ENCODE data around the gene TENM3.

DNA sequence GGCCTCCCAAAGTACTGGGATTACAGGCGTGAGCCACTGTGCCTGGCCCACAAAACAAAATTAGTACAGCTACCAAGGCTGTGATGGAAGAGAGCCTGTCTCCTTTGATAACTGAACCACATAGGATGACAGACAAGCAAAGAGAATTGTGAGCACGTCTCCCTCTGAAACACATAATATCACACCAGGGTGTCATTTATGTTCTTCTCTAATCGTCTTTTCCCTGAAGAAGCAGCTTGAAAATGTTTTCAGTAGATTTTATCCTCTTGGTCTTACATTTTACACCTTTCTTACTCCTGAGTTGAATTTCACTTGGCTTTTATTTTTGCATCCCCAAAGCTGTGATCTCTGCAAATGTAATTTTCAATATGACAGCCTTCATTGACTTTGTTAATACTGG is 67.8 kb downstream of the TENM3 start:
- TF ChIP-seq, protein P1, sequence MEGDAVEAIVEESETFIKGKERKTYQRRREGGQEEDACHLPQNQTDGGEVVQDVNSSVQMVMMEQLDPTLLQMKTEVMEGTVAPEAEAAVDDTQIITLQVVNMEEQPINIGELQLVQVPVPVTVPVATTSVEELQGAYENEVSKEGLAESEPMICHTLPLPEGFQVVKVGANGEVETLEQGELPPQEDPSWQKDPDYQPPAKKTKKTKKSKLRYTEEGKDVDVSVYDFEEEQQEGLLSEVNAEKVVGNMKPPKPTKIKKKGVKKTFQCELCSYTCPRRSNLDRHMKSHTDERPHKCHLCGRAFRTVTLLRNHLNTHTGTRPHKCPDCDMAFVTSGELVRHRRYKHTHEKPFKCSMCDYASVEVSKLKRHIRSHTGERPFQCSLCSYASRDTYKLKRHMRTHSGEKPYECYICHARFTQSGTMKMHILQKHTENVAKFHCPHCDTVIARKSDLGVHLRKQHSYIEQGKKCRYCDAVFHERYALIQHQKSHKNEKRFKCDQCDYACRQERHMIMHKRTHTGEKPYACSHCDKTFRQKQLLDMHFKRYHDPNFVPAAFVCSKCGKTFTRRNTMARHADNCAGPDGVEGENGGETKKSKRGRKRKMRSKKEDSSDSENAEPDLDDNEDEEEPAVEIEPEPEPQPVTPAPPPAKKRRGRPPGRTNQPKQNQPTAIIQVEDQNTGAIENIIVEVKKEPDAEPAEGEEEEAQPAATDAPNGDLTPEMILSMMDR (IDR thresholded peaks at IDR 0.05; ENCODE audit: low read length), result no peak
- no peak for TF ChIP-seq EZH2 (IDR thresholded peaks at IDR 0.05; ENCODE audit: borderline replicate concordance, low read length)
